HepG2 (cell line): ENCODE measurements around the gene CYB5A. TPM values are rescaled to one million over a fixed set of nuclear protein-coding genes. Genes with fewer than 3 reads are reported as not detected.

Experiments
- BRF2 ChIP-seq: sonication (generic); formaldehyde crosslinking; IDR thresholded peaks from 2 replicates; pipeline ENCODE4 v1.8.1; 2022; ENCODE audit warnings: mild to moderate bottlenecking, missing genetic modification reagents
- CHD4 ChIP-seq: fragments of 200-600 bp; sonication (generic); IDR thresholded peaks from 2 replicates; pipeline ENCODE4 v1.7.0; 2017; ENCODE audit warnings: mild to moderate bottlenecking, low read length, borderline replicate concordance
- DR1 ChIP-seq: sonication (generic); formaldehyde crosslinking; IDR thresholded peaks from 2 replicates; pipeline ENCODE4 v1.8.0; 2021; ENCODE audit warnings: mild to moderate bottlenecking, missing genetic modification reagents, inconsistent platforms
- ELF4 ChIP-seq: sonication (generic); formaldehyde crosslinking; IDR thresholded peaks from 2 replicates; pipeline ENCODE4 v1.5.0; 2020; ENCODE audit warnings: missing genetic modification reagents, mild to moderate bottlenecking, moderate library complexity, borderline replicate concordance
- GTF3A ChIP-seq: sonication (generic); formaldehyde crosslinking; conservative IDR thresholded peaks from 2 replicates; pipeline ENCODE4 v1.4.0; 2020; ENCODE audit warnings: mild to moderate bottlenecking, missing genetic modification reagents
- HOXA7 ChIP-seq: sonication (generic); formaldehyde crosslinking; IDR thresholded peaks from 2 replicates; pipeline ENCODE4 v1.8.1; 2022; ENCODE audit warnings: mild to moderate bottlenecking, missing genetic modification reagents, moderate library complexity
- JDP2 ChIP-seq: sonication (generic); formaldehyde crosslinking; IDR thresholded peaks from 2 replicates; pipeline ENCODE4 v1.8.1; 2022; ENCODE audit warnings: missing genetic modification reagents, borderline replicate concordance
- JUNB ChIP-seq: sonication (generic); formaldehyde crosslinking; IDR thresholded peaks from 2 replicates; pipeline ENCODE4 v1.8.0; 2022; ENCODE audit warnings: missing genetic modification reagents, mild to moderate bottlenecking, borderline replicate concordance
- KDM1A ChIP-seq: IDR thresholded peaks from 2 replicates; pipeline ENCODE4 v1.6.1; 2016; ENCODE audit warnings: missing compliant biosample characterization
- MEIS2 ChIP-seq: sonication (generic); formaldehyde crosslinking; IDR thresholded peaks from 2 replicates; pipeline ENCODE4 v1.9.0; 2021; ENCODE audit warnings: mild to moderate bottlenecking, missing genetic modification reagents
- NAIF1 ChIP-seq: sonication (generic); formaldehyde crosslinking; IDR thresholded peaks from 2 replicates; pipeline ENCODE4 v1.5.0; 2020; ENCODE audit warnings: mild to moderate bottlenecking, missing genetic modification reagents, borderline replicate concordance
- POGK ChIP-seq: sonication (generic); formaldehyde crosslinking; conservative IDR thresholded peaks from 2 replicates; pipeline ENCODE4 v1.8.0; 2022; ENCODE audit warnings: mild to moderate bottlenecking, moderate library complexity, missing genetic modification reagents
- SP1 ChIP-seq, 2 experiments: fragments of 450-650 bp in 1 of 2; sonication (generic) in 1 of 2; formaldehyde crosslinking in 1 of 2; IDR thresholded peaks; 2 replicates each; pipeline versions ENCODE4 v1.4.0 to v1.6.1; 2016 to 2020; ENCODE audit warnings: missing genetic modification reagents in 1 of 2
- TAF15 ChIP-seq: fragments of 200-400 bp; formaldehyde crosslinking; IDR thresholded peaks from one replicate; pipeline ENCODE4 v1.6.1; 2018; ENCODE audit warnings: mild to moderate bottlenecking, low read depth, low read length; ENCODE audit not compliant: poor library complexity, severe bottlenecking
- TEAD2 ChIP-seq: sonication (generic); formaldehyde crosslinking; IDR thresholded peaks from 2 replicates; pipeline ENCODE4 v1.9.0; 2021; ENCODE audit warnings: missing genetic modification reagents
- ZBTB38 ChIP-seq: sonication (generic); formaldehyde crosslinking; IDR thresholded peaks from 2 replicates; pipeline ENCODE4 v1.5.1; 2020; ENCODE audit warnings: mild to moderate bottlenecking, missing genetic modification reagents
- ZFY ChIP-seq: sonication (generic); formaldehyde crosslinking; IDR thresholded peaks from 2 replicates; pipeline ENCODE4 v1.4.0; 2020; ENCODE audit warnings: missing genetic modification reagents
- ZNF124 ChIP-seq: sonication (generic); formaldehyde crosslinking; IDR thresholded peaks from 2 replicates; pipeline ENCODE4 v1.4.0; 2020; ENCODE audit warnings: missing genetic modification reagents
- ZNF292 ChIP-seq: sonication (generic); formaldehyde crosslinking; IDR thresholded peaks from 2 replicates; pipeline ENCODE4 v1.8.1; 2022; ENCODE audit warnings: mild to moderate bottlenecking, low read depth, missing genetic modification reagents, borderline replicate concordance
- ZNF644 ChIP-seq: IDR thresholded peaks from 2 replicates; pipeline ENCODE4 v1.6.1; 2016; ENCODE audit warnings: low read depth
- ZNF772 ChIP-seq: sonication (generic); formaldehyde crosslinking; IDR thresholded peaks from 2 replicates; pipeline ENCODE4 v1.5.0; 2020; ENCODE audit warnings: mild to moderate bottlenecking, missing genetic modification reagents
- ZSCAN22 ChIP-seq: sonication (generic); formaldehyde crosslinking; IDR thresholded peaks from 2 replicates; pipeline ENCODE4 v1.4.0; 2020; ENCODE audit warnings: mild to moderate bottlenecking, missing genetic modification reagents
- polyA plus RNA-seq, 8 experiments: library from polyadenylated mRNA; depleted of rRNA in 3 of 8; stranded (reverse) in 7 of 8; unstranded in 1 of 8; fragments of >200 nt; fragmentation: Illumina TruSeq in 4 of 8; extraction: Trizol in 4 of 8; gene quantifications; 2 replicates each; pipeline versions ENCODE4 v1.2.1 to v1.2.3, GENCODE V29; 2011 to 2016; ENCODE audit warnings: low read depth in 4 of 8, missing spikeins in 1 of 8, mixed read lengths in 1 of 8; ENCODE audit not compliant: insufficient read depth in 1 of 8
- total RNA-seq, 5 experiments: library from RNA; depleted of rRNA; stranded (reverse); fragments of >200 nt; fragmentation: Illumina TruSeq; extraction: Trizol; gene quantifications; 2 replicates each; pipeline ENCODE4 v1.2.3, GENCODE V29; 2016; ENCODE audit warnings: low read depth in 1 of 5
- TF ChIP-seq, protein P1 (sequence below): sonication (generic); formaldehyde crosslinking; IDR thresholded peaks from 2 replicates; pipeline ENCODE4 v1.4.0; 2020; ENCODE audit warnings: missing genetic modification reagents

Gene CYB5A
- total and polyA plus RNA-seq, 2 of the 13 experiments (the other 11 are each of a cell fraction or from before 2014, with no cell fraction given), result 215 to 356 TPM

DNA sequence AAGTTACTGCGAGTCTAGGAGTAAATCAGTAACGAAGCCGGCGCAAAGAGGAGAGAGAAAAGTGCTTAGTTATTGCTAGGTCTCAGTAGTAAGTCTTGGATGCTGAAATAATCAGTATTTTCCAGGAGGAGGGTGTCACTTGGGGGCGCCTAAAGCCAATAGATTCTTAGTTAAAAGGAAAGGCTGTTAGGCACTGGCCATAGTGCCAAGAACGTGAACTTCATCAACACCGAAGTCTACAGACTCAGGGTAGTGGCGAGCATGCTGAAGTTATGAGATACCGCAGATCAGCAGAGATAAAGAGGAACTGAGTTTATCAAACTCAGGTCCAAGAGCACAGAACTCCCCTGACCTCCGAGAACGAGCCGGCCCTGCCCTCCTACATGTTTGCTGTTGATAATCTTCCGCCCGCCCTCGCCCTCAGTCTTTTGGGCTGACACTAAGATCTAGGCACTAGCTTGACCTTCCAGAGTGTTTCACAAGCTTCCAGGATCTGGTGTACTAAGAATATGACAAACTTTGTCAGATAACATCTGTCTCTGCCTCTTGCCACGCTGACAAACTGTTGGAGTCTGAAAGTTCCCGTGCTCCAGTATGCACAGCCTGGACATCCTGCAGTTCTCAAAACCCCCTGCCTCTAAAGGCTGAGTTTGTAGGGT lies 49.2 kb downstream of the CYB5A start (continued):
- TF ChIP-seq KDM1A (CRISPR knock-in tag) (no peak), BRF2 (CRISPR knock-in tag) (no peak), ELF4 (CRISPR knock-in tag) (no peak), POGK (CRISPR knock-in tag) (peak; percentile 51; the same call in 1 of the 2 replicates), MEIS2 (CRISPR knock-in tag) (no peak), ZNF124 (CRISPR knock-in tag) (no peak), TAF15 (no peak), HOXA7 (CRISPR knock-in tag) (no peak), ZNF644 (CRISPR knock-in tag) (no peak), GTF3A (CRISPR knock-in tag) (no peak), JUNB (no peak), SP1 (IDR thresholded peaks at IDR 0.05) (no peak), SP1 (CRISPR knock-in tag; IDR thresholded peaks at IDR 0.05) (no peak), ZBTB38 (CRISPR knock-in tag) (peak; percentile 48; the same call in 1 of the 2 replicates), TEAD2 (CRISPR knock-in tag) (no peak), CHD4 (no peak), DR1 (no peak), ZSCAN22 (no peak), NAIF1 (CRISPR knock-in tag) (no peak), JDP2 (CRISPR knock-in tag) (no peak), ZNF292 (CRISPR knock-in tag) (no peak), ZFY (CRISPR knock-in tag) (no peak), ZNF772 (CRISPR knock-in tag) (no peak)
- TF ChIP-seq, protein P1, sequence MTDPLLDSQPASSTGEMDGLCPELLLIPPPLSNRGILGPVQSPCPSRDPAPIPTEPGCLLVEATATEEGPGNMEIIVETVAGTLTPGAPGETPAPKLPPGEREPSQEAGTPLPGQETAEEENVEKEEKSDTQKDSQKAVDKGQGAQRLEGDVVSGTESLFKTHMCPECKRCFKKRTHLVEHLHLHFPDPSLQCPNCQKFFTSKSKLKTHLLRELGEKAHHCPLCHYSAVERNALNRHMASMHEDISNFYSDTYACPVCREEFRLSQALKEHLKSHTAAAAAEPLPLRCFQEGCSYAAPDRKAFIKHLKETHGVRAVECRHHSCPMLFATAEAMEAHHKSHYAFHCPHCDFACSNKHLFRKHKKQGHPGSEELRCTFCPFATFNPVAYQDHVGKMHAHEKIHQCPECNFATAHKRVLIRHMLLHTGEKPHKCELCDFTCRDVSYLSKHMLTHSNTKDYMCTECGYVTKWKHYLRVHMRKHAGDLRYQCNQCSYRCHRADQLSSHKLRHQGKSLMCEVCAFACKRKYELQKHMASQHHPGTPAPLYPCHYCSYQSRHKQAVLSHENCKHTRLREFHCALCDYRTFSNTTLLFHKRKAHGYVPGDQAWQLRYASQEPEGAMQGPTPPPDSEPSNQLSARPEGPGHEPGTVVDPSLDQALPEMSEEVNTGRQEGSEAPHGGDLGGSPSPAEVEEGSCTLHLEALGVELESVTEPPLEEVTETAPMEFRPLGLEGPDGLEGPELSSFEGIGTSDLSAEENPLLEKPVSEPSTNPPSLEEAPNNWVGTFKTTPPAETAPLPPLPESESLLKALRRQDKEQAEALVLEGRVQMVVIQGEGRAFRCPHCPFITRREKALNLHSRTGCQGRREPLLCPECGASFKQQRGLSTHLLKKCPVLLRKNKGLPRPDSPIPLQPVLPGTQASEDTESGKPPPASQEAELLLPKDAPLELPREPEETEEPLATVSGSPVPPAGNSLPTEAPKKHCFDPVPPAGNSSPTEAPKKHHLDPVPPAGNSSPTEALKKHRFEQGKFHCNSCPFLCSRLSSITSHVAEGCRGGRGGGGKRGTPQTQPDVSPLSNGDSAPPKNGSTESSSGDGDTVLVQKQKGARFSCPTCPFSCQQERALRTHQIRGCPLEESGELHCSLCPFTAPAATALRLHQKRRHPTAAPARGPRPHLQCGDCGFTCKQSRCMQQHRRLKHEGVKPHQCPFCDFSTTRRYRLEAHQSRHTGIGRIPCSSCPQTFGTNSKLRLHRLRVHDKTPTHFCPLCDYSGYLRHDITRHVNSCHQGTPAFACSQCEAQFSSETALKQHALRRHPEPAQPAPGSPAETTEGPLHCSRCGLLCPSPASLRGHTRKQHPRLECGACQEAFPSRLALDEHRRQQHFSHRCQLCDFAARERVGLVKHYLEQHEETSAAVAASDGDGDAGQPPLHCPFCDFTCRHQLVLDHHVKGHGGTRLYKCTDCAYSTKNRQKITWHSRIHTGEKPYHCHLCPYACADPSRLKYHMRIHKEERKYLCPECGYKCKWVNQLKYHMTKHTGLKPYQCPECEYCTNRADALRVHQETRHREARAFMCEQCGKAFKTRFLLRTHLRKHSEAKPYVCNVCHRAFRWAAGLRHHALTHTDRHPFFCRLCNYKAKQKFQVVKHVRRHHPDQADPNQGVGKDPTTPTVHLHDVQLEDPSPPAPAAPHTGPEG (CRISPR knock-in tag), result 0 out of 2 replicates have a peak, but pooled peaks have one; percentile 15
